Fibroblast of skin of right biceps (primary cell): ENCODE data around the gene TAS2R41.
"Not testable (repeated sequence)": the region's sequence is repeated elsewhere in the genome, so short reads cannot be mapped to it uniquely, and the experiment has no call there.

Experiments used
- DNase-seq: peaks from one replicate; pipeline ENCODE4 v3.0.0-alpha.2; 2013

TAS2R41 gene

DNA sequence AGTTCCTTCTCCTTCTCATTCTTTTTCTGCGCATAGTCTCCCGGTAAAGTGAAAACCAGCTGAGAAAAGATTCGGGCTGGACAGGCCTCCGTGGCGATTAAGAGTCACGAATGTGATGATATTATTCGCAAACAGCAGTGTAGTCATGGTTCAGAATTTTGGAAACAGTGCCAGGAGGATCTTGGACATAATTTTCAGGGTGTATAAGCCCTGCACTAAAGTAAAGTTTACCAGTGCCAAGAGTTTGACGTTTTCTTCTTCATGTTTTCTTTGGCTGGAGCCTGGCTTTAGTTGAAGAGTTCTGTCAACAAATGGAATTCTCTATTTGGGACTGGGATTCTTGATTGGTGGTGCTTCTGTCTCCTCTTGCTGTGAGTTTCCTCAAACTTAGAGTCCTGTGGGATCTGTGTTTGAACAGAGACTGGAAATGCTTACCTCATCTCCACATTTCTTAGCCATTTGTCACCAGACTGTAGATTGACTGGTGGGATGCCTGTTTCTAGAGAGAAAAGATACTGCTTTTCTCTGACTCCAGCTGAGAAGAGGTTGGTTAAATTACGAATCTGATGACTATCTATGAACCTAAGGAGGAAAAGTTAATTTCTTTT lies 44.7 kb downstream of the TAS2R41 start:
- DNase-seq = not testable (repeated sequence)
